Vagina (tissue), 2 donors: ENCODE results near the gene CLEC18A. TPM values are rescaled to one million over a fixed set of nuclear protein-coding genes. Genes with fewer than 3 reads are reported as not detected.
A peak's percentile ranks its signal among the peaks of the same experiment; 100 is the strongest.
"Not testable (repeated sequence)": the region's sequence is repeated elsewhere in the genome, so short reads cannot be mapped to it uniquely, and the experiment has no call there.

ENCODE experiments used
- DNase-seq, 2 donors: peaks; one replicate each; pipeline ENCODE4 v3.0.0-alpha.2; 2017; ENCODE audit errors: extremely low spot score in 2 of 2
- H3K27ac ChIP-seq: fragments of 200-600 bp; sonication (generic); one replicate; pipeline ENCODE4 v1.5.1; 2019
- H3K27me3 ChIP-seq: fragments of 200-600 bp; sonication (generic); one replicate; pipeline ENCODE4 v1.5.1; 2019
- H3K36me3 ChIP-seq, 2 donors: fragments of 200-600 bp; sonication (generic); one replicate each; pipeline ENCODE4 v1.5.1; 2017 to 2019
- H3K4me1 ChIP-seq: fragments of 200-600 bp; sonication (generic); one replicate; pipeline ENCODE4 v1.5.1; 2019
- H3K4me3 ChIP-seq, 2 donors: fragments of 200-600 bp; sonication (generic); 1 replicate in 1 of 2; 2 replicates in 1 of 2; pipeline ENCODE4 v1.5.1; 2016 to 2019
- H3K9me3 ChIP-seq: fragments of 200-600 bp; sonication (generic); one replicate; pipeline ENCODE4 v1.5.1; 2019
- intact Hi-C: fragments of 100-400 bp; cut with DNase I; formaldehyde crosslinking; loops from one replicate; pipeline ENCODE4 v1.15.1; 2023
- microRNA counts, 2 donors: library from miRNA; unstranded; fragments of <30 nt; microRNA quantifications; one replicate each; lab custom pipeline; 2016 to 2017
- microRNA-seq: library from miRNA; unstranded; fragments of <30 nt; microRNA quantifications from one replicate; pipeline ENCODE4, GENCODE V29; 2017; ENCODE audit warnings: borderline number of aligned reads, borderline replicate concordance
- small RNA-seq: library from RNA; depleted of rRNA; stranded (forward); fragments of <200 nt; gene quantifications from one replicate; pipeline ENCODE3, GENCODE V24; 2016
- total RNA-seq: library from RNA; depleted of rRNA; stranded (reverse); fragments of >200 nt; gene quantifications from one replicate; pipeline ENCODE4 v1.2.3, GENCODE V29; 2016

Gene CLEC18A
- total RNA-seq, 1 donor from 2014 or later, result 1.2 TPM

DNA sequence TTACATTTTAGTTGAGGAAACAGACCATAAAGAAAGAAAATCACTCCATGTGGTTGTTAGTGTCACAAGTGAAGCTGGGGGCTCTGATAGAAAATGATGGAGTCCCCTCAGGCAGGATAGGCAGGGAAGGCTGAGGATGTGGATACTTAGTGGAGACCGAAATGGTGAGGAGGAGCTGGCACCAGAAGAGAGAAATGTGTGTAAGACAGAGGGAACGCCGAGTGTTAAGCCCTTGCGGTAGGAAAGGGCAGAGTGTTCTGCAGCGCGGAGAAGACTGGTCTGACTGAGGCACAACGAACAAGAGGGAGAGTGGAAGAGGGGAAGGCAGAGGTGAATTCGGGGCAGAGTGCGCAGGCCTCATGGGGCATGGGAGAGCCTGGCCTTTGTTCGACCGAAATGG lies 61.2 kb downstream of the CLEC18A start:
- intact Hi-C loops, H3K9me3 ChIP-seq, DNase-seq, H3K4me3 ChIP-seq, H3K4me1 ChIP-seq, H3K27me3 ChIP-seq, H3K27ac ChIP-seq: not testable (repeated sequence)
- peaks cover 0 to 18% of the 10 kb centered on the region in 2 donors for H3K36me3 ChIP-seq

DNA sequence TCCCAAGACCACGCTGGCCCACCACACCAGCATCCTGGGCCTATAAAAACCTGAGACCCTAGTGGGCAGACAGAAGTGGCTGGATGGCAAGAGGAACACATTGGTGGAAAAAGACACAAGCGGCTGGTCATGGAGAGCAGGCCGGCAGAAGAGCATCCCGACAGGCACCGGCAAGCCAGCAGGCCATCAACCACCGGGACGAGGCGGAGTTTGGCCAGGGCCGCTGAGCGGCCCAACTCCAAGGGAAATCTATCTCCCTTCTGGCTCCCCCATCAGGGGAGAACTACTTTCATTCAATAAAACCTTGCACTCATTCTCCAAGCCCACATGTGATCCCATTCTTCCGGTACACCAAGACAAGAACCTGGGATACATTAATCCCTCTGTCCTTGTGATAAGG lies 61.8 kb downstream of the CLEC18A start:
- H3K27ac ChIP-seq, H3K27me3 ChIP-seq, DNase-seq, H3K4me3 ChIP-seq, H3K9me3 ChIP-seq, intact Hi-C loops, H3K4me1 ChIP-seq: not testable (repeated sequence)
- peaks cover 0 to 18% of the 10 kb centered on the region in 2 donors for H3K36me3 ChIP-seq

MicroRNAs encoded within 50 kb of the gene (microRNA counts, 767-probe panel; counts per million panel counts)
- microRNA hsa-miR-140-3p (lab: Ali Mortazavi, UCI), result 238 to 3,037 counts per million in 2 donors
- microRNA hsa-miR-140-5p (lab: Ali Mortazavi, UCI), result 4,140 to 5,240 counts per million in 2 donors

Small RNAs within 50 kb of the gene (microRNA-seq; reads per million reads assigned to microRNA genes)
- gene MIR140, result 1,714 reads per million, percentile 84 among the genes with 10 or more reads in this experiment

Small RNAs within 50 kb of the gene (small RNA-seq; reads per million reads assigned to genes)
- gene AC026468.1 (not detected), gene MIR140 (586 reads per million, percentile 99 among the genes with 10 or more reads in this experiment)

Other genes starting within 250 kb of the CLEC18A start
- 84.5 TPM for gene NQO1, start 224.8 kb upstream of the CLEC18A start, total RNA-seq
- gene NOB1, start 196.4 kb upstream of the CLEC18A start, total RNA-seq, result 67.0 TPM
- 26.0 TPM for gene WWP2, start 189.0 kb upstream of the CLEC18A start, total RNA-seq
- gene PDPR, start 163.0 kb downstream of the CLEC18A start, total RNA-seq, result 20.4 TPM
- gene CLEC18C, start 222.5 kb downstream of the CLEC18A start, total RNA-seq, result 8.1 TPM